IMR-90 (cell line): Measurements from ENCODE around the gene RPS6KA2. TPM values are rescaled to one million over a fixed set of nuclear protein-coding genes. Genes with fewer than 3 reads are reported as not detected.

Experiments used
- ATAC-seq: fragments of 200-7000 bp; cut with Tn5 transposase; 2 replicates; pipeline ENCODE4 v1.9.1; 2020; ENCODE audit warnings: low read depth, mild to moderate bottlenecking, moderate library complexity
- BruUV-seq: library from RNA; stranded (reverse); fragments of 400-500 nt; replicated peaks from 2 replicates; lab custom pipeline; 2021; lab: Mats Ljungman, UMichigan
- CTCF ChIA-PET: fragments of 300-600 bp; formaldehyde crosslinking; extraction: SDS; loops from one replicate; lab custom pipeline; 2021; ENCODE audit warnings: antibody characterized with exemption; lab: Yijun Ruan, JAX
- POLR2A ChIA-PET: fragments of 300-600 bp; sonication (Branson Sonifier 250); formaldehyde crosslinking; loops from one replicate; lab custom pipeline; 2022; ENCODE audit warnings: antibody characterized with exemption; ENCODE audit not compliant: unreplicated experiment; lab: Charles Lee
- DNase-seq: peaks from one replicate; pipeline ENCODE4 v3.0.0; 2013
- H2AFZ ChIP-seq: replicated peaks from 2 replicates; pipeline ENCODE3; 2013; ENCODE audit warnings: low read length, mild to moderate bottlenecking; ENCODE audit not compliant: poor library complexity
- H2AK5ac ChIP-seq: 2 replicates; pipeline ENCODE4 v1.6.1; 2013; ENCODE audit warnings: low read depth, low read length, inconsistent platforms
- H2AK9ac ChIP-seq: replicated peaks from 2 replicates; pipeline ENCODE3; 2013; ENCODE audit warnings: mild to moderate bottlenecking, low read depth, low read length, moderate library complexity; ENCODE audit not compliant: poor library complexity
- H2BK120ac ChIP-seq: 2 replicates; pipeline ENCODE4 v1.6.1; 2013; ENCODE audit warnings: low read depth, low read length, inconsistent platforms
- H2BK15ac ChIP-seq: 3 replicates; pipeline ENCODE4 v1.6.1; 2013; ENCODE audit warnings: low read depth, low read length, inconsistent platforms
- H2BK20ac ChIP-seq: 2 replicates; pipeline ENCODE4 v1.6.1; 2013; ENCODE audit warnings: low read depth, mild to moderate bottlenecking, inconsistent platforms, low read length, moderate library complexity
- H2BK5ac ChIP-seq: 2 replicates; pipeline ENCODE4 v1.6.1; 2013; ENCODE audit warnings: mild to moderate bottlenecking, low read depth, low read length, inconsistent platforms; ENCODE audit not compliant: poor library complexity, severe bottlenecking
- H3K14ac ChIP-seq: replicated peaks from 2 replicates; pipeline ENCODE4 v1.6.1; 2013; ENCODE audit warnings: low read depth, low read length, inconsistent platforms
- H3K18ac ChIP-seq: 2 replicates; pipeline ENCODE4 v1.6.1; 2013; ENCODE audit warnings: low read depth, low read length, control low read depth
- H3K23ac ChIP-seq: 2 replicates; pipeline ENCODE4 v1.6.1; 2013; ENCODE audit warnings: low read depth, low read length, inconsistent platforms
- H3K27ac ChIP-seq: 2 replicates; pipeline ENCODE4 v1.5.1; 2013; ENCODE audit warnings: mild to moderate bottlenecking, control low read depth, low read length; ENCODE audit not compliant: insufficient read depth
- H3K27me3 ChIP-seq: 2 replicates; pipeline ENCODE4 v1.6.1; 2013; ENCODE audit warnings: low read length; ENCODE audit not compliant: control insufficient read depth, insufficient read depth
- H3K36me3 ChIP-seq: 2 replicates; pipeline ENCODE4 v1.6.1; 2013; ENCODE audit warnings: low read length, mixed read lengths; ENCODE audit not compliant: control insufficient read depth, insufficient read depth
- H3K4ac ChIP-seq: 2 replicates; pipeline ENCODE4 v1.6.1; 2013; ENCODE audit warnings: low read depth, low read length, inconsistent platforms
- H3K4me1 ChIP-seq: 2 replicates; pipeline ENCODE4 v1.6.1; 2013; ENCODE audit warnings: low read length, mixed read lengths; ENCODE audit not compliant: control insufficient read depth, insufficient read depth
- H3K4me2 ChIP-seq: 2 replicates; pipeline ENCODE4 v1.6.1; 2013; ENCODE audit warnings: low read depth, mild to moderate bottlenecking, control low read depth, low read length, moderate library complexity
- H3K4me3 ChIP-seq: 2 replicates; pipeline ENCODE4 v1.5.1; 2013; ENCODE audit warnings: low read depth, mild to moderate bottlenecking, control low read depth, low read length, moderate library complexity; ENCODE audit not compliant: insufficient read depth
- H3K56ac ChIP-seq: 2 replicates; pipeline ENCODE4 v1.6.1; 2013; ENCODE audit warnings: low read length, inconsistent platforms; ENCODE audit not compliant: insufficient read depth; ENCODE audit errors: extremely low read depth
- H3K79me1 ChIP-seq, 2 experiments: 2 replicates each; pipeline ENCODE4 v1.6.1; 2013; ENCODE audit warnings: low read length in 2 of 2, inconsistent platforms in 1 of 2, low read depth in 1 of 2
- H3K9ac ChIP-seq: 2 replicates; pipeline ENCODE4 v1.6.1; 2013; ENCODE audit warnings: low read depth, low read length, control low read depth
- H3K9me1 ChIP-seq: 2 replicates; pipeline ENCODE4 v1.6.1; 2013; ENCODE audit warnings: low read length, inconsistent platforms; ENCODE audit not compliant: insufficient read depth
- H3K9me3 ChIP-seq: 2 replicates; pipeline ENCODE4 v1.6.1; 2013; ENCODE audit warnings: low read length; ENCODE audit not compliant: control insufficient read depth, insufficient read depth
- H4K20me1 ChIP-seq: 2 replicates; pipeline ENCODE4 v1.6.1; 2013; ENCODE audit warnings: low read length, inconsistent platforms; ENCODE audit not compliant: insufficient read depth
- H4K5ac ChIP-seq: 2 replicates; pipeline ENCODE4 v1.6.1; 2013; ENCODE audit warnings: mild to moderate bottlenecking, low read depth, low read length, control low read depth
- H4K8ac ChIP-seq, 2 experiments: 2 replicates each; pipeline ENCODE4 v1.6.1; 2013; ENCODE audit warnings: low read depth in 2 of 2, low read length in 2 of 2, control low read depth in 1 of 2, inconsistent platforms in 1 of 2
- H4K91ac ChIP-seq: 2 replicates; pipeline ENCODE4 v1.6.1; 2013; ENCODE audit warnings: low read depth, low read length, inconsistent platforms; ENCODE audit not compliant: insufficient read depth
- BHLHE40 ChIP-seq: fragments of 150-350 bp; IDR thresholded peaks from 2 replicates; pipeline ENCODE4 v1.6.1; 2016; ENCODE audit warnings: mild to moderate bottlenecking, low read depth, low read length
- CEBPB ChIP-seq: IDR thresholded peaks from 2 replicates; pipeline ENCODE4 v1.6.1; 2012; ENCODE audit warnings: low read depth, low read length, improper control_type of control experiment
- CHD1 ChIP-seq: IDR thresholded peaks from 2 replicates; pipeline ENCODE4 v1.6.1; 2012; ENCODE audit warnings: low read depth, low read length, improper control_type of control experiment
- CTCF ChIP-seq: conservative IDR thresholded peaks from 2 replicates; pipeline ENCODE4 v1.5.1; 2012; ENCODE audit warnings: mild to moderate bottlenecking, low read depth, low read length, improper control_type of control experiment
- ELK1 ChIP-seq: fragments of 150-350 bp; IDR thresholded peaks from 2 replicates; pipeline ENCODE4 v1.6.1; 2016; ENCODE audit warnings: low read depth, mild to moderate bottlenecking, low read length, moderate library complexity, borderline replicate concordance
- FOS ChIP-seq: fragments of 150-350 bp; IDR thresholded peaks from 2 replicates; pipeline ENCODE4 v1.6.1; 2016; ENCODE audit warnings: low read depth, low read length
- MAFK ChIP-seq: IDR thresholded peaks from 2 replicates; pipeline ENCODE4 v1.6.1; 2012; ENCODE audit warnings: low read depth, low read length, improper control_type of control experiment
- MAZ ChIP-seq: IDR thresholded peaks from 2 replicates; pipeline ENCODE4 v1.6.1; 2012; ENCODE audit warnings: low read depth, mild to moderate bottlenecking, low read length, improper control_type of control experiment, moderate library complexity, borderline replicate concordance
- MXI1 ChIP-seq: IDR thresholded peaks from 2 replicates; pipeline ENCODE4 v1.6.1; 2012; ENCODE audit warnings: low read depth, mild to moderate bottlenecking, low read length, moderate library complexity, borderline replicate concordance
- NFE2L2 ChIP-seq: fragments of 150-350 bp; IDR thresholded peaks from 2 replicates; pipeline ENCODE4 v1.6.1; 2016; ENCODE audit warnings: low read depth, mild to moderate bottlenecking, low read length
- POLR2A ChIP-seq: IDR thresholded peaks from 2 replicates; pipeline ENCODE4 v1.6.1; 2012; ENCODE audit warnings: mild to moderate bottlenecking, low read depth, low read length
- RAD21 ChIP-seq: IDR thresholded peaks from 2 replicates; pipeline ENCODE4 v1.6.1; 2012; ENCODE audit warnings: low read length, improper control_type of control experiment
- RCOR1 ChIP-seq: IDR thresholded peaks from 2 replicates; pipeline ENCODE4 v1.6.1; 2012; ENCODE audit warnings: mild to moderate bottlenecking, low read length, improper control_type of control experiment; ENCODE audit not compliant: insufficient replicate concordance
- RFX5 ChIP-seq: IDR thresholded peaks from 2 replicates; pipeline ENCODE4 v1.8.0; 2012; ENCODE audit warnings: low read depth, mild to moderate bottlenecking, low read length, moderate library complexity
- SMC3 ChIP-seq: fragments of 150-350 bp; IDR thresholded peaks from 2 replicates; pipeline ENCODE4 v1.6.1; 2016; ENCODE audit warnings: low read depth, mild to moderate bottlenecking, antibody characterized with exemption, low read length, moderate library complexity
- USF2 ChIP-seq: fragments of 150-350 bp; IDR thresholded peaks from 2 replicates; pipeline ENCODE4 v1.6.1; 2017; ENCODE audit warnings: mild to moderate bottlenecking, antibody characterized with exemption, low read length, low read depth
- WGBS, 2 experiments: methylation state at CpG; one replicate each; pipeline versions ENCODE4 v1.1.5 to v1.1.7; 2013; ENCODE audit warnings: missing lambda C conversion rate in 2 of 2; ENCODE audit not compliant: insufficient read length in 1 of 2; ENCODE audit errors: extremely low coverage in 2 of 2; 5-methylcytosine and 5-hydroxymethylcytosine counted together
- dilution Hi-C: fragments of 300-500 bp; cut with HindIII; formaldehyde crosslinking; loops from one replicate; pipeline ENCODE4 v1.14.3; 2018; ENCODE audit warnings: low sequenced_read_pairs; ENCODE audit not compliant: unreplicated experiment
- in situ Hi-C: fragments of 300-500 bp; cut with MboI; formaldehyde crosslinking; loops from 3 replicates; pipeline ENCODE4 v1.14.3; 2019; ENCODE audit warnings: low sequenced_read_pairs, inconsistent platforms, mixed read lengths
- intact Hi-C: fragments of 100-400 bp; cut with micrococcal nuclease; formaldehyde crosslinking; loops from 2 replicates; pipeline ENCODE4 v1.10.0; 2022
- polyA plus RNA-seq, 3 experiments: library from polyadenylated mRNA; depleted of rRNA; stranded (reverse); fragments of >200 nt; gene quantifications; 2 replicates each; pipeline ENCODE4 v1.2.3, GENCODE V29; 2012; ENCODE audit warnings: low replicate concordance in 1 of 3
- total RNA-seq: library from RNA; depleted of rRNA; stranded (reverse); fragments of >200 nt; gene quantifications from 2 replicates; pipeline ENCODE4 v1.2.3, GENCODE V29; 2012

The RPS6KA2 gene
- total and polyA plus RNA-seq, 2 of the 4 experiments (the other 2 are of a cell fraction): 26.9 to 31.3 TPM

GRCh38 chr6:166405386-166405785 lies 221.7 kb downstream of the RPS6KA2 start:
- POLR2A ChIA-PET: no interaction called here
- H2BK5ac ChIP-seq: no peak overlapping the region
- H4K5ac ChIP-seq: no peak overlapping the region
- H3K14ac ChIP-seq: no peak overlapping the region
- no peak overlapping the region for H3K4me3 ChIP-seq
- no peaks in the 10 kb centered on the region for H3K4me1 ChIP-seq
- no peak overlapping the region for H3K4me2 ChIP-seq
- WGBS, 2 experiments: 14% methylated on average over 1 of the region's 7 CpGs; no CpG with 5 or more reads in 1 of the 2 experiments
- no peak overlapping the region for H2AK5ac ChIP-seq
- CTCF ChIA-PET: no interaction called here
- H3K23ac ChIP-seq: no peak overlapping the region
- ATAC-seq: no peak
- no peaks in the 10 kb centered on the region; the same call in none of the 2 replicates for H4K20me1 ChIP-seq
- H2BK120ac ChIP-seq: no peak overlapping the region
- no peaks in the 10 kb centered on the region for H3K79me1 ChIP-seq
- no peak overlapping the region for H2AK9ac ChIP-seq
- no peak overlapping the region for H3K56ac ChIP-seq
- no peak overlapping the region for H3K18ac ChIP-seq
- in situ Hi-C loops (no loop called here), intact Hi-C loops (no loop called here), dilution Hi-C loops (no loop called here)
- peaks cover 5% of the 10 kb centered on the region; the same call in 1 of the 2 replicates for H3K36me3 ChIP-seq
- TF ChIP-seq BHLHE40 (no peak), USF2 (no peak), FOS (no peak), POLR2A (no peak), CEBPB (no peak), RAD21 (no peak), NFE2L2 (no peak), MAZ (no peak), RCOR1 (no peak), SMC3 (no peak), RFX5 (no peak), CHD1 (no peak), ELK1 (no peak), MXI1 (no peak), MAFK (no peak), CTCF (no peak)
- H2BK20ac ChIP-seq: no peak overlapping the region
- H4K8ac ChIP-seq: no peak overlapping the region
- no peaks in the 10 kb centered on the region for H3K9me3 ChIP-seq
- no peak for DNase-seq
- H3K27me3 ChIP-seq: no peaks in the 10 kb centered on the region
- H3K4ac ChIP-seq: no peak overlapping the region
- no peak overlapping the region for H3K9ac ChIP-seq
- no peak overlapping the region for H4K91ac ChIP-seq
- no peaks in the 10 kb centered on the region; the same call in 1 of the 2 replicates for H3K9me1 ChIP-seq
- H2AFZ ChIP-seq: no peak overlapping the region
- H3K27ac ChIP-seq: no peak overlapping the region
- no TSS peak for BruUV-seq
- no peak overlapping the region for H2BK15ac ChIP-seq
